ENCODE results near the gene SPSB1.

Gene SPSB1

DNA sequence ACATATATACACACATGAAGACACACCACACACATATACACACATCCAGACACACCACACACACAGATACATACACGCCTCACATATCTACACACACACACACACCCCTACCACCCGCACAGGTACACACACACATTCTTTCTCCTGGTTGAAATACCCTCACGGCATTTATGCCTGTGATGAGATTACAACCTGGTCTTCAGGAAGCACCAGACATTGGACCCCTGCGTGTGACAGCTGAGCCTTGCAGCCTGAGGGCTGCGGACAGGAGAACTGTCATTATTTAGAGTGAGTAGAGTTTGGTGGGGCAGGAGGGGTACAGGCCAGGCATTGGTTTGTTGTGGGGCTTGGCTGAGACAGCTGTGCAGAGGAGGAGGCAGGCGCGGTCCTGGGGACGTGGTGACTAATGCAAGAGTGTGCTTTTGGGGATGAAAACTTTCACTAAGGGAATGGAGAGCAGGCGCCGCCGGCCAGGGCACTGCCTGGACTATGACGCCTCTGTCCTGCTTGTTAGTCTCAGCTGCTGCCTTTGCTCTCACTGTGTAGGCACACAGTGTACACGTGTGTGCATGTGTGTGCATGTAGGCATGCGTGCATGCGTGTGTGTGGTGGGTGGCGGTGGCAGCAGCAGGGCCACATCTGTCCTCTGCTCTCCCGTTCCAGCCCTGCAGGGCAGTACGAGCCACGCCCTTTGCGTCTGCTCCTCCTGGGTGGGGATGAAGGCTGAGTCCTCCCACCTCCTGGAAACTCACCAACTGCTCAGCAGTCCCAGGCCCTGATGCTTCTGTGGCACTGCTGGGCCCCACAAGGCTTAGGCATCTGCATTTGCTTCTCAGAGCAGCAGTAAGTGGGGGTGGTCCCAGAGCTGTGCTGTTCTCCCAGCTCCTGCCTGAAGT lies 57.6 kb downstream of the SPSB1 start:
- FAIRE-seq, result no peak
- no peak for TF ChIP-seq POLR2A (IDR thresholded peaks at IDR 0.05; ENCODE audit: low read depth, low read length)
- DNase-seq (ENCODE audit: insufficient read length, low spot score), result peak; percentile 29

DNA sequence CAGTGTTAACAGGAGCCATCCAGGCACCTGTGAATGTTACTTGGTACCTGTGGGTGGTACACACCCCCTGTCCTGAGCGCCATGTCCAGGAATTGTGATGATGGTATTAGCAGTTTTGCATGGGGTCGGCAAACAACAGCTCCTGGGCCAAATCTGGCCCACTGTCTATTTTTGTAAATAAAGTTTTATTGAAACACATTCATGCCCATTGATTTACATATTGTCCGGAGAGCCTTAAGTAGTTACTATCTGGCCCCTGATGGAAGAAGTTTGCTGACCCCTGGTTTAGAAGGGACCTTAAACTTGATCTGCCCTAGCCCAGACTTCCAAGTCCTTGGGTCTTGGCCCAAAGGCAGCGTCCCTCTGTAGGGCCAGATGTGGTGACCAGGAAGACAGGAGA lies 58.3 kb downstream of the SPSB1 start:
- DNase-seq (ENCODE audit: insufficient read length, low spot score), result no peak
- FAIRE-seq, result no peak
- no peak for TF ChIP-seq POLR2A (IDR thresholded peaks at IDR 0.05; ENCODE audit: low read depth, low read length)

- TF ChIP-seq POLR2A (IDR thresholded peaks at IDR 0.05; ENCODE audit: low read depth, low read length), result no peak
- FAIRE-seq (no peak), DNase-seq (ENCODE audit: insufficient read length, low spot score) (no peak)
Observed at GRCh38 chr1:9351654-9352271, 59.1 kb downstream of the SPSB1 start.

DNA sequence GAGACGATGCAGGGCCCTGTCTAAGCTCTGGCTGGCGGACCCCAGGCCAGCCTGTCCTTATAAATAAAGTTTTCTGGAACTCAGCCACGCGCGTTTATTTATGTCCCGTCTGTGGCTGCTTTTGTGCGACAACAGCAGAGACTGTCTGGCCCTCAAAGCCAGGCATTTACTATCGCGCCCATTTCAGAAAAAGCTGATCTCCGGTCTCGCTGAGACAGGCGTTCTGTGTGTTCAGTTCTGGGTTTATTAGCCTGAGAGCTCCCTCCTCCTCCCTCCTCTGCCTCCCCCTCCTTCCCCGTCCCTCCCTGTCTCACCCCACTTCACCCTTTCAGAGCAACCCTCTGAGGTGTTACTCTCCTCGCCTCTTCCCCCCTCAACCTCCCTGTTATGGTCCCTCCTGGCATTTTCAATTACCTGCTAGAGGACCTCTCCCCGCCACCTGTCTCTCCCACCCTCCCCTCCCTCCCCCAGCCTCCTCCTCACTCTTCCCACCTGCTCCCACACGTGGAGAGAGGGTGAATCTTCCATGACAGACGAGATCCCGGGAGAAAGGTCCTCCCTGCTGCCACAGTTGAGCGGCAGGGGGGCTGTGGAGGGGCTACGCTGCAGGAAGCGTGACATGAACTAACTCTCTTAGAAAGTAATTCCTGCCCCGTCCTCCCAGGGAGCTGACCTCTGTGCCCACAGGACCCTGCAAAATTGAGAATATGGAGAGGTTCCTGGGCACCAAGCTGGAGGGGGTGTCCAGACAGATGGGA lies 59.9 kb downstream of the SPSB1 start:
- DNase-seq (ENCODE audit: insufficient read length, low spot score) (no peak), FAIRE-seq (no peak)
- TF ChIP-seq POLR2A (IDR thresholded peaks at IDR 0.05; ENCODE audit: low read depth, low read length), result no peak

- DNase-seq (ENCODE audit: insufficient read length, low spot score) (no peak), FAIRE-seq (no peak)
- no peak for TF ChIP-seq POLR2A (IDR thresholded peaks at IDR 0.05; ENCODE audit: low read depth, low read length)
Observed at GRCh38 chr1:9355503-9355902, 62.8 kb downstream of the SPSB1 start.

- FAIRE-seq, result no peak
- no peak for TF ChIP-seq POLR2A (IDR thresholded peaks at IDR 0.05; ENCODE audit: low read depth, low read length)
- no peak for DNase-seq (ENCODE audit: insufficient read length, low spot score)
Observed at GRCh38 chr1:9356021-9356420, 63.3 kb downstream of the SPSB1 start.

- TF ChIP-seq POLR2A (IDR thresholded peaks at IDR 0.05; ENCODE audit: low read depth, low read length), result no peak
- FAIRE-seq (no peak), DNase-seq (ENCODE audit: insufficient read length, low spot score) (no peak)
Observed at GRCh38 chr1:9356829-9357466, 64.3 kb downstream of the SPSB1 start.

GRCh38 chr1:9357958-9358357 lies 65.3 kb downstream of the SPSB1 start:
- TF ChIP-seq POLR2A (IDR thresholded peaks at IDR 0.05; ENCODE audit: low read depth, low read length), result no peak
- FAIRE-seq (no peak), DNase-seq (ENCODE audit: insufficient read length, low spot score) (no peak)

GRCh38 chr1:9360371-9361064 lies 67.8 kb downstream of the SPSB1 start:
- FAIRE-seq, result no peak
- no peak for DNase-seq (ENCODE audit: insufficient read length, low spot score)
- TF ChIP-seq POLR2A (IDR thresholded peaks at IDR 0.05; ENCODE audit: low read depth, low read length), result no peak

GRCh38 chr1:9361630-9362260 lies 69.1 kb downstream of the SPSB1 start:
- FAIRE-seq (no peak), DNase-seq (ENCODE audit: insufficient read length, low spot score) (no peak)
- TF ChIP-seq POLR2A (IDR thresholded peaks at IDR 0.05; ENCODE audit: low read depth, low read length), result no peak

DNA sequence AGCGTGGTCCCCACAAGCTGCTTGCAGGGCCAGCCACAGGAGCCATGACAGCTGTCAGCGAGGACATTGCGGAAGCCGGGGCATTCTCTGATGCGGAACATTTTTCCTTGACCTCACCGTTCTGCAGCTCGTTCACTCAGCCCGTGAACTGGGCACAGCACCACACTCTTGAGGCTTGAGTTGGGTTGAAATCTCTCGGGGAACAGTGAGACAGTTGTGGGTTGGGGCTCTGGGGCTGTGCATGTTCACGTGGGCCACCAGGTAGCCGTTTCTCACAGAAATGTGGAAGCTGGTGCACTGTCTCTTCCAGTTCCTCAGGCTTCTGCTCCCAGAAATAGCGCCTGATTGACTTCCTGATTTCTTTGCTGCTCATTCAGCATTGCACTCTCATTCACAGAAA lies 69.8 kb downstream of the SPSB1 start:
- DNase-seq (ENCODE audit: insufficient read length, low spot score) (no peak), FAIRE-seq (no peak)
- TF ChIP-seq POLR2A (IDR thresholded peaks at IDR 0.05; ENCODE audit: low read depth, low read length), result no peak

DNA sequence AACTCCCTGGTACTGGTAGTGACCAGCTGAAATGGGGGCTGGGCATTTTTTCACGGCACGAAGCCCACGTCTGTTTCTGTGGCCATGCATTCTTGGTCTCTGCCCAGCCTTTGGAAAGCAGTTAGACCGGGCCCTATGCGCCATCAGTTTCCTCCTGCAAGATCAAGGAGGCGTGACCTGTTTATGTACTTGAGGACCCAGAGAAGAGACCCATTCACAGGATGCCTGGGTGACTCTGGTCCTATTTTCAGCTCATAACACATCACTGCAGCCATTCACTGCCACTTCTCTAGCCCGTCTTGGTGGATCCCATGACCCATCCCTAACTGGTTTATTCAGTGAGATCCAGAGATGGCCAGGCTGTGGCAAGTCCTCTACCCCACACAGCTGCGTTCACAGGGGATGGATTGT lies 70.4 kb downstream of the SPSB1 start:
- no peak for TF ChIP-seq POLR2A (IDR thresholded peaks at IDR 0.05; ENCODE audit: low read depth, low read length)
- DNase-seq (ENCODE audit: insufficient read length, low spot score), result no peak
- no peak for FAIRE-seq

GRCh38 chr1:9366298-9366697 lies 73.6 kb downstream of the SPSB1 start:
- DNase-seq (ENCODE audit: insufficient read length, low spot score) (no peak), FAIRE-seq (no peak)
- no peak for TF ChIP-seq POLR2A (IDR thresholded peaks at IDR 0.05; ENCODE audit: low read depth, low read length)

Data from H54 (cell line).